ENCODE results near the gene ZNF32. TPM values are rescaled to one million over a fixed set of nuclear protein-coding genes. Genes with fewer than 3 reads are reported as not detected.

Gene ZNF32
- total and polyA plus RNA-seq, 8 donors, result 29.1 to 59.5 (median 52.8) TPM

GRCh38 chr10:43676901-43677300, 28.2 kb upstream of the ZNF32 start:
- no peak overlapping the region for H3K27ac ChIP-seq
- no peaks in the 10 kb centered on the region for H3K9me3 ChIP-seq
- no peak for DNase-seq
- no peak overlapping the region for H3K4me3 ChIP-seq
- ATAC-seq, result no peak
- no peaks in the 10 kb centered on the region for H3K36me3 ChIP-seq
- no peak for TF ChIP-seq CTCF (IDR thresholded peaks at IDR 0.05)
- no peaks in the 10 kb centered on the region for H3K4me1 ChIP-seq
- no peaks in the 10 kb centered on the region for H3K27me3 ChIP-seq
- intact Hi-C loops (cut with DNase I), result loop anchor here in 1 of 2 donors (10.0 kb wide), 2 partner anchors 638 to 1188 kb away; no protein-coding TSS in a partner anchor

GRCh38 chr10:43676331-43676730, 27.6 kb upstream of the ZNF32 start:
- no peak for ATAC-seq

GRCh38 chr10:43674553-43675210, 26.0 kb upstream of the ZNF32 start:
- Histone ChIP-seq H3K9me3 (no peaks in the 10 kb centered on the region), H3K4me3 (no peak overlapping the region), H3K4me1 (no peaks in the 10 kb centered on the region), H3K27ac (no peak overlapping the region), H3K36me3 (no peaks in the 10 kb centered on the region), H3K27me3 (peaks cover 0 to 17% of the 10 kb centered on the region in 2 donors)
- DNase-seq (no peak), ATAC-seq (no peak)
- intact Hi-C loops (cut with DNase I), result loop anchor here in 1 of 2 donors (5.0 to 10.0 kb wide), 3 partner anchors 640 to 1190 kb away; partner anchors contain the start of gene CXCL12
- TF ChIP-seq CTCF (IDR thresholded peaks at IDR 0.05), result no peak

More at GRCh38 chr10:43676331-43676730, 27.6 kb upstream of the ZNF32 start:
- Histone ChIP-seq H3K27ac (no peak overlapping the region), H3K4me3 (no peak overlapping the region), H3K9me3 (no peaks in the 10 kb centered on the region), H3K36me3 (no peaks in the 10 kb centered on the region), H3K4me1 (no peaks in the 10 kb centered on the region), H3K27me3 (peaks cover 0 to 2% of the 10 kb centered on the region in 2 donors)
- DNase-seq, result no peak
- no peak for TF ChIP-seq CTCF (IDR thresholded peaks at IDR 0.05)
- intact Hi-C loops (cut with DNase I), result loop anchor here in 1 of 2 donors (10.0 kb wide), 2 partner anchors 638 to 1188 kb away; no protein-coding TSS in a partner anchor

- DNase-seq, result no peak
- no peaks in the 10 kb centered on the region for H3K36me3 ChIP-seq
- TF ChIP-seq CTCF (IDR thresholded peaks at IDR 0.05), result no peak
- no peak for ATAC-seq
- no peaks in the 10 kb centered on the region for H3K4me1 ChIP-seq
- H3K27ac ChIP-seq, result no peak overlapping the region
- intact Hi-C loops (cut with DNase I), result loop anchor here in 1 of 2 donors (5.0 to 10.0 kb wide), 3 partner anchors 641 to 1191 kb away; partner anchors contain the start of gene CXCL12
- no peaks in the 10 kb centered on the region for H3K9me3 ChIP-seq
- H3K4me3 ChIP-seq, result no peak overlapping the region
- H3K27me3 ChIP-seq, result peaks cover 0 to 18% of the 10 kb centered on the region in 2 donors
Observed at GRCh38 chr10:43673471-43673870, 24.8 kb upstream of the ZNF32 start.
